ENCODE results near the gene MAT1A.

Gene MAT1A

DNA sequence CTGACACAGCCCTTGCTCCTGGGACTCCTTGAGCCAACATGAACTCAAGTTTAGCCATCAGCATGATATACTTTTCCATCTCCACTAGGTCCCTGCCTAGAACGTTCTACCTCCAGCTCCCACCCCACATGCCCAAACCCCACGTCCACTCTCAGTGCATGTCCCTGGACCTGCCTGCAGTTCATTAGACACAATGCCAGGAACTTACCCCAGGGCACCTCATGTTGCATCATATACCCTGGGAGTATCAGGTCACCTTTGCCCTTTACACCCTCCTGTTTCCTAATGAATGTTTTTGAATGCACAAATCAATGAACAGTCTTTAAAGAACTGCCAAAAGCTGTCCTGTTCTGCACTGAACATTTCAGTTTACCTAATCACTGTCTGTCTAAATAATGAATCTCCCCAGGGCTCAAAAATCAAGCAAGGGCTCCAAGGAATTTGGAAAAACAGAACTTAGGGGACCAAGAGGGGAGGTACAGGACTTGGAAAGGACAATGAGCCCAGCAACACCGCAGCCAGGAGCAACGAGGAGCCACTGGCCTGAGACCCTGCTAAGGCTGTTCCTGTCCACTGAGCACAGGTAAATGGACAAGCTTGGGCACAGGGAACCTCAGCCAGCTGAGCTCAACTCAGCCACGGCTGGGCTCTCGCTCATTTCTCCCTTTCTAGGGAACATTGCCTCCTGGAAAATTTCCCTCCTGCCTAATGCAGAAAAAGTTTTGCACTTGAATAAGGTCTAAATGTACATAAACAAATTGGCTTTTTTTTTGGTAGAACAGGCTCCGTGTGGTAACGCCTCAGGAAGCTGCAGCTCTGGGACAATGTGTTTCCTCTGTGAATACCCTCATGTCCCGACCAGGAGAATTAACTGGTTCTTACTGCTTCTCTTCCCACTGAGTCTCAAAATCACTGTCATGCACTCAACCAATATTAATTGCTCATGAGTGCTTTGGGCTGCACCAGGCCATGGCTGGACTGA, 7.4 kb downstream of the MAT1A start:
- no peak for DNase-seq

GRCh38 chr10:80281292-80281691, 8.2 kb downstream of the MAT1A start:
- no peak for DNase-seq

- no peak for DNase-seq
Observed at GRCh38 chr10:80280071-80280800, 9.2 kb downstream of the MAT1A start.

GRCh38 chr10:80279146-80279545, 10.3 kb downstream of the MAT1A start:
- DNase-seq, result no peak

DNA sequence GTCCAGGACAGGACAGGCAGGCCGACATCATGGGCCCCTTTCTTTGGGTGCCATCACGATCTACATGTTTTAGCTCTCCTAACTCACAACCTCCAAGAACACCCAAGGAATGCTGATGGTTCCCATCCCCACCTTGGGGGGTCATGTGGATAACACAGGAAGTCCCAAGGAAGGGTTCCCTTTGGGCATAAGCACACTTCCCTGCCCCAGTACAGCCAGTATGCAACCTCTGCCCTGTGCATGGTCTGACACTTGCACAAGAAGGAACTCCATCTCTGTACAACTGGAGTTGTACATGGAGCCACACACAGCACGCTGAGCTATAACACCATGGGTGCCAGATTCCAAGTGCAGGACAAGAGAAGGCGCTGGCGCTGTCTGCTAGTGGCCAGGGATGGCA, 11.0 kb downstream of the MAT1A start:
- no peak for DNase-seq

DNA sequence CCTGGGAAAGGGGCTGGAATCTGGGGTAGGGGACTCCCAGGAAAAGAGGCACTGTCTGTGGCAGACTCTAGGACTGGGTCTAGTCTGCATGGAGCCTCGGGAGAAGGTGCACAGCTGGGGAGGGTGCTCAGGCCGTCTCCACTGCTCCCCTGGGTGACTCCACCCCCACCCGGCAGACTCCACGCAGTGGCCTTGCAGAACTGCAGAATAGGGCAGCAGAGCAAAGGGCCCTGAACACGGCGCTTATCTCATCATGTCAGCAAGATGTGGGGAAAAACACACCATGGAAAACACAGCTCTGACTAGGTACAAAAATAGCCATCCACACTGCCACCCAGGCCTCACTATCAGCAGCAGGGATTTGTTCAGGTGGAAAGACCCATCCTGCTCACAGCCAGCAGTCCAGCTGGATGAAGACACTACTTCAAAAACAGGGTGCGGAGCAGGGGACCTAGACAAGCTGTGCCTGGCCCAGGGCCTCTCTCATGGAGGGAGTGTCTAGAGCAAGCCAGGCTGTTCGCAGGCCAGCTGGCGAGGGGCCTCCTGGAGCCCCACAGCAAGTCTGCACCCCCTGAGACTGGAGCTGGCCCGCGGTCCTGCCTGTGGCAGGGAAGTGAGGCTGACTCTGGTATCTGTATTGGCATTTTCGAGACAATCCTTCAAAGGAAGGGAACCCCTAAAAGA, 11.7 kb downstream of the MAT1A start:
- no peak for DNase-seq

GRCh38 chr10:80277016-80277415, 12.4 kb downstream of the MAT1A start:
- DNase-seq, result no peak

GRCh38 chr10:80276335-80276734, 13.1 kb downstream of the MAT1A start:
- DNase-seq, result no peak

- DNase-seq, result no peak
Observed at GRCh38 chr10:80275756-80276155, 13.7 kb downstream of the MAT1A start.

DNA sequence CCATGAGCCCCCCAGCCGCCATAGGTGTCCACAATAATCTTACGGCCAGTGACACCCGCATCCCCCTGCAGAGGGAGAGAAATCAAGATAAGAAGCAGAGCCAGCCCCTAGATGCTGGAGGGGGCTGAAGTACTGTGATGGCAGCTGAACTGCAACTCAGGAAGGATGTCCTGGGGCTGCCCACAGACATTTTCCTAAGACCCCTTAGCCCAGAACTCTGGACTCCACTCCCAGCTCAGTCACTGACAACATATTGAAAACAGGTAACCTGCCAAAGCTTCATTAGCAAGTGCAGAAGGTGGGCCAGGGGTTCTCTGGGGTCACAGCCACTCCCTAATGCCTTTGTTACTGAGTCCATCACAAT, 14.3 kb downstream of the MAT1A start:
- no peak for DNase-seq

DNA sequence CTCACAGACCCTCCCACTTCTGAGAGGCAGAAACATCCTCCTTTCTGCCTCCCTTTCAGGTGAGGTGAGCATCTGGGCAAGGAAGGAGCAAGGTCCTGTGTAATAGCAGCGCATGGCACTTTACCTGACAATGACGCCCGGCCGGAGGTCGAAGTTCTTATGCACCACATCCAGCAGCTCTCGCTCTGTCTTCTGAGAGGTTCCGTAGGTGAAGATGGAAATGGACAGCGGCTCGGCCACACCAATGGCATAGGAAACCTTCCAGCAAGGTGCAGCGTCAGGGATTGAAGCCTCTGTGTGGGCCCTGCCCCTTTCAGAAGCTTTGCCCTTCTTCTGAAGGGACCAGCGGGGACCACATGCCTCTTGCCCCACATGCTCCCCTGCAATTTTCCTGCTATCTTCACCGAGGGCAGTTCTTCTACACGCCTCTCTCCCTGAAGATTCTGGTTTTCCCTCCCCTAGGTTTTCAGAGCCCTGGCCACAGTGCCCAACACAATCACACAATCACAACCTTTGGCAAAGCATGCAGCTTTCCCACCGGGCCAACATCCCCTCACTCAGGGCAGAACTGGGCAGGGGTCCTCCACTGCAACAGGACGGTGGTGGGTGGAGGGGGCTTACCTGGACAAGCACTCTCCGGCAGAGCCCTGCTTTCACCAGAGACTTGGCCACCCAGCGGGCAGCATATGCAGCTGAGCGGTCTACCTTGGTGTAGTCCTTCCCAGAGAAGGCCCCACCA, 14.9 kb downstream of the MAT1A start:
- DNase-seq, result no peak

DNA sequence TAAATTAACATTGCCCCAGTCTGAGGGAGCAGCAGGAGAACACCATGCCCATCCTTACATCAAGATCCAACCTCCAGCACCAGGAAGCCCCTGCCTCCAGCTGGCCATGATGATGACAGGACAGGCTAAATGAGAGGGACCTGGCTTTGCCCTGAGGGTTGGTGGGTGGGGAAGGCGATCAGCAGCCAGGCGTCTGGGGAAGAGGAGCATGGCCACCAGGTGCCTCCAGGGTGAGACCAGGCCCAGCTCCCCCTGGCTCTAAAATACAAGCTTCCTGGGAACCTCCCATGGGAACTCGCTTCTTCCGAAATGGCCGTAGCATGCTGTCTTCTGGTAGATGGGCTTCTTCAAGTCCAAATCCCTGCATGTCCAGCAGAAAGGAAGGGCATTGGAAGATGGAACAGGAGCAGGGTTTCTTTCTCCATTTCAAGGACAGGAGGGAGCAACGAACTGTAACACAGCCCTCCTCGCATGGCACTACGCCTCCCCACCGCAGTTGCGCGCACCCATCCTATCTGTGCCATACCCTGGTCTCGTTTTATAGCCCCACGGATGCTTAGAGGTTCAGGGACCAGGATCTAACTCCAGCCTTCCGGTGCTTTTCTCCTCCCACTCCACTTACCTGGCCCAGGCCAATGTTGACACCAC, 15.8 kb downstream of the MAT1A start:
- DNase-seq, result no peak

DNA sequence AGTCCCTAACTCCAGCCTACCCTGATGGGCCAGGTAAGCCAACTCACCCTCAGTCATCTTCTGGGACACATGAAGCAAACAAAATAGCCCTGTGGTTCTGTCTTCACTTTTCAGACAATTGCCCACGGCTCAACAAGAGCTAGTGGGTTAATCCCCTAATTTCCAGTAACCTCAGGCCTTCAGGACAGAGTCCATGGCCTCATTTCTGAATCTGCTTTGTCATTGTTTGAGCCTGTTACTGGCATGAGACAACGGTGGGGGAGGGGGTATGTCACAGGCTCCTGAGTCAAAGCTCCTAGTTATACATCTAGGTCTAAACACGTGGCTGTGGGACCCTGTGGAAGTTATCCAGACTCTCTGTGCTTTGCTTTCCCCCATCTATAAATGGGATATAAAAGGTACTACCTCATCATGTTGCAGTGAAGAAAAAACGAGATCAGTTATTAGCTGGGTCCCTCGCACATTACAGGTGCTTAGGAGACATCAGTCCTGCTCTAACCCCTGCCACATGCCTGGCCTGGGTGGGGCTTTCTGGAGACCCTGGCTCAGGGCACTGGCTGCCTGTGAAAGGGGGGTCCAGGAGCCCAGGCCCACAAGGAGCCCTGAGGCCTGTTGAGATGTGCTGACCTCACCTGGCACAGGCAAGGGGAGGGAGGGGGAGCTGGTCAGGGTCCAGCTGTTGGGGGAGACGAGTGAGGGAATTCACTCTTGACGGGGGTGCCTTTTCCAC, 16.5 kb downstream of the MAT1A start:
- no peak for DNase-seq

- no peak for DNase-seq
Observed at GRCh38 chr10:80271416-80271815, 18.0 kb downstream of the MAT1A start.

GRCh38 chr10:80270887-80271286, 18.6 kb downstream of the MAT1A start:
- DNase-seq, result no peak

- DNase-seq, result no peak
Observed at GRCh38 chr10:80268938-80269588, 20.4 kb downstream of the MAT1A start.

DNA sequence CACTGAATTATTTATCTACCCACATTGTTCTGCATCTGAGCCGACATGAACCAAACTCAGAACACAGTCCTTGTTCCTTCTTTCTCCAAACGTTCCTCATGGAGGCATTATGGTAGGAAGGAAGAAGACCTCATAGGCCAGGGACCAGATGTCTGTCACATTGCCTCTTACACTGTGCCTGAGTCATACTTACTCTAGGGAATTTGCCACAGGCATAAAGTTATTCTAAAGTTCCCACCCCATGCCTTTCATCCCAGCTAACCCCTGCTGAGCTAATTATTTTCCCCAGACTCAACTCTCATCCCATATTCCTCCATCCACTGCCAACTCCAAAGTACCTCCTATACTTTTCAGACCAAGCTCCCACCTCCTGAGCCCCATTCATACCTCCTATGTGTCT, 21.2 kb downstream of the MAT1A start:
- DNase-seq, result no peak

DNA sequence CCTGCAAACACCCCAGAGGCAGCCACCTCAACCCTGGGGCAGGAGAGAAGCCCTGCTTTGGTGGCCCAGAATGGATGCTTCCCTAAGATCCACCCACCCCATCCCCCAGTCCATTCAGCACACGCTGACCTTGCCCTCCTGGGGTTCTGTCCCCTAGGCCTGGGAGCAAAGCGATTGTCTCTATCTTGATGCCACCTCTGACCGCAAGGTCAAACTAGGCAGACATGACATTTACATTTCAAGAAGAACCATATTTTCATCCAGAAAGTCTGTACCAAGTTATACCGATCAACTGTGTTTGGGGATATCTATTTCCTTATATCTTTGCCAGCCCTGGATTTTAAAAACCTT, 23.0 kb downstream of the MAT1A start:
- DNase-seq, result no peak

- DNase-seq, result no peak
Observed at GRCh38 chr10:80265740-80266512, 23.5 kb downstream of the MAT1A start.

All from NCI-H2081 treated with DMSO at 0.1 percent for 48 hours (cell line).